ENCODE measurements around the gene B4GALT5.
"Not testable (repeated sequence)": the region's sequence is repeated elsewhere in the genome, so short reads cannot be mapped to it uniquely, and the experiment has no call there.

B4GALT5 gene

DNA sequence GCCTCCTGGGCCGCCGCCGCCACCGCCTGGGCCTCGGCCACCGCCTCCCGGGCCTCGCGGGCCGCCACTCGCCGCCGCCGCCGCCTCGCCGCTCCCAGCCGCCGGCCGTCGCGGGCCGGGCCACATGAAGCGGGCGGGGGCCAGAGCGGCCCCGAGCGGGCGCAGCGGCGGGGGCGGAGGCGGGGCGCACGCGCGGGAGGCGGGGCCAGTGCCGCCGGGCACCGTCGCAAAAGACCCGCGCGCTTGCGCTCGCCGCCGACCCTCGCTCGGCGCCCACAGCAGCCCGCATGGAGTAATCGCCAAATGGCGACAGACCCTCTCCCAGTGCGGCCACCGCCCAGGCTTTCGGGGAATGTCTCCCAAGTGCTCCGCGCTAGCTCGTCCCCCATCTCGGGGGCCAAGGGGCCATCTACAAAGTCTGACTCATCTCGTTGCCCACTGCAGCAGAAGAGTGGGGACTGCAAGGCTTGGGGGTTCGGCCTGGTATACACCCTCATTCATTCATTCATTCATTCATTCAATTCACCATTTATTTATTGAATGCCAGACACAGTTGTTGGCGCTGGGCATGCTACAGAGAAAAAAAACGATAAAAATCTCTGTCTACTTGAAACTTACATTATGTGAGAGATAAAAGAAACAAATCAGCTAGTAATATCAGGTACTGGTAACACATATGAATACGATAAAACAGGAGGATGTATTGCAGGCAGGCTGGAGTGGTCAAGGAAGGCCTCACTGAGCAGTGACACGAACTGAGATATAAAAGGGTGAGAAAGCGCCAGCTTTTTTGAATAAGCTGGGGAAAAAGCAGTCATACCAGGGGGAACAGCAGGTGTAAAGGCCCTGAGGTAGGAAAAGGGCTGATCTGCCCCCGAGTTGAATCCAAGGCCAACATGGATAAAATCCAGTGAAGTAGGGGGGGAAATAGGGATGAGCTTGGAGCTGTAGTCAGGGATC lies at the start of gene B4GALT5:
B4GALT5 (minus strand) TSS at position 126 of the 960 bp plus-strand sequence. CDS start 188 bp downstream, outside the sequence.
- peak; percentile 74 for DNase-seq (ENCODE audit: low spot score)

- no peak for DNase-seq (ENCODE audit: low spot score)
These were observed 49.5 kb upstream of the B4GALT5 start for GRCh38 chr20:49762940-49763766.

DNA sequence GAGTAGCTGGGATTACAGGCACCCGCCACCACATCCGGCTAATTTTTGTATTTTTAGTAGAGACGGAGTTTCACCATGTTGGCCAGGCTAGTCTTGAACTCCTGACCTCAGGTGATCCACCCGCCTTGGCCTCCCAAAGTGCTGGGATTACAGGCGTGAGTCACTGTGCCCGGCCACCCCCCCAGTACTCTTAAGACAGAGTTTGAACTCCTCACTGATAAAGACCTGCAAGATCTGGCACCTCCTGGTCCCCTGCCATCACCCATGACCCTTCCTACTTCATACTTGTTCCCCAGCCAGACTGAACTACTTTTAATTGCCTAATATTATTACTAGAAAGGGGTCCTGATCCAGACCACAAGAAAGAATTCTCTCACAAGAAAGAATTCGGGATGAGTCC lies 48.2 kb upstream of the B4GALT5 start:
- not testable (repeated sequence) for DNase-seq (ENCODE audit: low spot score)

GRCh38 chr20:49759266-49759950 lies 45.7 kb upstream of the B4GALT5 start:
- no peak for DNase-seq (ENCODE audit: low spot score)

- no peak for DNase-seq (ENCODE audit: low spot score)
These were observed 45.1 kb upstream of the B4GALT5 start for GRCh38 chr20:49758781-49759180.

DNA sequence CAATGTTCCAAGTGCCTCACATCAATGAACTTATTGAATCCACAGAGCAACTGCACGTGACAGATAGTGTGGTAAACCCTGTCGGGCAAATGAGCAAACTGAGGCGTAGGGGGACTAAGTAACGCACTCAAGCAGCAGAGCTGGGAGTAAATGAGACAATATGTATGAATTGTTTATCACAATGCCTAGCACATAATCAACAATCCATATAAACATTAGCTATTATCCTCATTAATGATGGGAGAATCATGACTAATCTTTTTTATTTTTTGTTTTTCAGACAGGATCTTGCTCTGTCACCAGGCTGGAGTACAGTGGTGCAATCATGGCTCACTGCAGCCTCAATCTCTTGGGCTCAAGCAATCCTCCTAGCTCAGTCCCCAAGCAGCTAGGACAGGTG lies 43.9 kb upstream of the B4GALT5 start:
- no peak for DNase-seq (ENCODE audit: low spot score)

DNA sequence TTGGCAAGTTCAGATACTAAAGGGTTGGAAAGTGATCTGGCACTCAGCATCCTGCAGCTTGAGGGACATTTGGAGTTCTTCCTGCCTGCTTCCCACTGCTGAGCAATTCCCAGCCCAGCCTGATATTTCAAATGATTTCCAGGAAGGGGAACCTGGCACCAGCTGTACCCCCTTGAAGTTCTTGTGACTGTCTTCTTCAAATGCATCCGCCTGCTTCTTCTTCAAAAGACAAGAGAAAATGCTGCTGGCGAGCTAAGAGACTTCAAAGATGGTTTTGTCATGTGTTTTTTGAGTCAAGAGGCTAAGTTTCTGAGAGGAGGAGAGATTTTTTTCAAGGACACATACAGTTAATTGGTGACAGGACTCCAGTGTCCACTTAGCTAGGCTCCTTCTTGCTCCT lies 42.6 kb upstream of the B4GALT5 start:
- no peak for DNase-seq (ENCODE audit: low spot score)

DNA sequence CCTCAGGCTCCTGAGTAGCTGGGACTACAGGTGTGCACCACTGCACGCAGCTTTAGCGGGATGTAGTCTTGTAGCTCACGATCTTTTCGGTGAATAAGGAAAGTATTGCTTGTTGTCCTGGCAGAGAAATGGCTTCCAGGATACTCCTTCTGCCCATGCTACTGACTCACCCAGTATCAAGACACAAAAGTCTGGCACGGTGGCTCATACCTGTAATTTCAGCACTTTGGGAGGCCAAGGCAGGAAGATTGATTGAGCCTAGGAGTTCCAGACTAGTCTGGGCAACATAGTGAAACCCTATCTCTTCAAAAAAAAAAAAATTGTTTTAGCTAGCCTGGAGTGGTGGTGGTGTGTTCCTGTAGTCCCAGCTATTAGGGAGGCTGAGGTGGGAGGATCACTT lies 40.9 kb upstream of the B4GALT5 start:
- no peak for DNase-seq (ENCODE audit: low spot score)

GRCh38 chr20:49753133-49753532 lies 39.5 kb upstream of the B4GALT5 start:
- no peak for DNase-seq (ENCODE audit: low spot score)

DNA sequence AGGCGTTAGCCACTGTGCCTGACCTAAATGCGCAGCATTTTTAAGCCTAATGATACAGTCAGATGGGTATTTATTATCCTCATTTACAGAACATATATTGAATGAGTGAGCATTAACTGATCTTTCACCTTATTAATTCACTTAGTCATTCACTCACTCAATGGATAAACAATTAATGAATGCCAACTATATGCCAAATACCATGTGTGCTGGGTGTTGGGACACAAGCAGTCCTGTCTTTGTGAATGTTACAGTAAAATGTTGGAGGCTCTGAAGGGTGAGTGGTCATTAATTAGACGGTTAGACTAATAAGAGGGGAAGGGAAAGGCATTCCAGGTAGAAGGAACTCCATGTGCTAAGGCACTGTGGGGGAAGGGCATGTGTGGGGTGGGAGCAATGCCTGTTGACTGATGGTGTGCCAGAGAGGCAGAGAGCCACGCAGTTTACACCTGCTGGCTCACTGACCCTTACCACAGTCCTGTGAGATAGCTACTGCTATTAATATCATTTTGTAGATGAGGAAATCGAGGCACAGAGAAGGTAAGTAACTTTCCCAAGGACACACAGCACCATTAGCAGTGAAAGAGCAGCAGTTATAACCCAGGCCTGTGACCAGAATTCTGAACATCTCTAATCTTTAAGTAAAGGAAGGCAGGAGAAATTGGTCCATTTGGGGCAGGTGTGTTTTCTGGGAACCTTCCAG lies 38.7 kb upstream of the B4GALT5 start:
- no peak for DNase-seq (ENCODE audit: low spot score)

DNA sequence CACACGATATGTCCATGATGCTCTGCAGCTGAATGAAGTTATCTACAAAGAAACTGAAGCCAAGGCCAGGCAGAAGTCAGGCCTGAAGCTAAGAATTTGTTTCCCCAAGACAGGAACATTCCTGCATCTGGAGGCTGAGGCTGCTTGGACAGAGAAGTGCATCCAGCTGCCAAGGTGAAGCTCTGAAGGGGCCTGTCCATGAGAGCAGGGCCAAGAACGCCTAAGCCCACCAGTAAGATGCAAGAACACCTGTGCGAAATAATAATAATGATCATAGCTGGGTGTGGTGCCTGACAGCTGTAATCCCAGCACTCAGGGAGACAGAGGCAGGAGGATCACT lies 37.7 kb upstream of the B4GALT5 start:
- no peak for DNase-seq (ENCODE audit: low spot score)

- no peak for DNase-seq (ENCODE audit: low spot score)
These were observed 37.1 kb upstream of the B4GALT5 start for GRCh38 chr20:49750611-49751396.

DNA sequence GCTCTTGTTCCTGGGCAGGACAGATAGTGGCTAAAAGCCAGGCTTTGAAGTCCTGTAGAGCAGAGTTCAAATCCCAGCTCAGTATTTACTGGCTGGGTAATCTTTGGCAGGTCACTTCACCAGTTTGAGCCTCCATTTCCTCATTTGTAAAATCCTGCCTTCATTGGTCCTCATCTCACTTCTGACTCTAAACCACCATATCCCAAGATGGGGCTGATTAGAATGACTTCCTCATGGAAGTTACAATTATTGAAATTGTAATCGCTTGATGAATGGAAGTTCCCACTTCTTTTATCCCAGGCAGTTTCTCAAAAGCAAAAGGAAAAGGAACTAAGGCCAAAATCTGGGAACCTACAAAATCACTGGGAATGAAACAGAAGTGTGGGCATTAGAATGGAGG lies 35.9 kb upstream of the B4GALT5 start:
- no peak for DNase-seq (ENCODE audit: low spot score)

DNA sequence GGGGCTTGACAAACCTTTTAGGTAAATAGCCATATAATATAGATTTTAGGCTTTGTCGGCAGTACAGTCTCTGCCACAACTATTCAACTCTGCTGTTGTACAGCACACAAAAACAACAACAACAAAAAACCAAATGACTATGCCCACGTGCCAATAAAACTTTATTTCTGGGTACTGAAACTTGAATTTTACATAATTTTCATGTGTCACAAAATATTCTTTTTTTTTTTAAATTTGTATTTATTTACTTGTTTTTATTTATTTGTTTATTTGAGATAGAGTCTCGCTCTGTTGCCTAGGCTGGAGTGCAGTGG lies 34.8 kb upstream of the B4GALT5 start:
- no peak for DNase-seq (ENCODE audit: low spot score)

- peak; percentile 30 for DNase-seq (ENCODE audit: low spot score)
These were observed 34.2 kb upstream of the B4GALT5 start for GRCh38 chr20:49747707-49748524.

- DNase-seq (ENCODE audit: low spot score) = no peak
These were observed 29.3 kb upstream of the B4GALT5 start for GRCh38 chr20:49742948-49743347.

DNA sequence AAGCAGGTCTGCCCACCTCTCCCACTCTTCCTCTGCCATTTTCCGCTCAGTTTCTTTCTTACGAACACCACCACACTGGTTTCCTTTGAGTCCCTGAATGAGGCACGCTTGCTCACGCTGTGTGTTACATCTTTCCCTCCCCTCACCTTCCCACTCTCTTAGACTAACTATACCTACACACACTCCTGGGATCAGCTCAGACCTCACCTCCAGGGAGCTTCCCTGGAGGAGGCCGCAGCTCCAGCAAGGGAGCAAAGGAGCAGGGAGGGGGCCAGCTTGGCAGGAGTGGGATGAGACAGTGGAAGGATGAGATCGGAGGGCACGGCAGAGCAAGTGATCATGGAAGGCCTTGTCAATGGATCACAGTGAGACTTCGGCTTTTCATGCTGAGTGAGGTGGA lies 28.3 kb upstream of the B4GALT5 start:
- DNase-seq (ENCODE audit: low spot score) = no peak

DNA sequence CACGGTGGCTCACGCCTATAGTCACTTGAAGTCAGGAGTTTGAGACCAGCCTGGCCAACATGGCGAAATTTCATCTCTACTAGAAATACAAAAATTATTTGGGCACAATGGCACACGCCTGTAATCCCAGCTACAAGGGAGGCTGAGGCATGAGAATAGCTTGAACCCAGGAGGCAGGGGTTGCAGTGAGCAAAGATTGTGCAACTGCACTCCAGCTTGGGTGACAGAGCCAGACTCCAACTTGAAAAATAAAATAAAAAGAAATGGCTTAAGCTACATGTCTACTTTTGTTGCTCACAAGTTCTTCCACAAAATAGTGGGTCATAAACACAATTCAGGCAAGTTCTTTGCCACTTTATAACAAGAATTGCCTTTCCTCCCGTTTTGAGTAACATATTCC lies 27.1 kb upstream of the B4GALT5 start:
- no peak for DNase-seq (ENCODE audit: low spot score)

- DNase-seq (ENCODE audit: low spot score) = no peak
These were observed 25.4 kb upstream of the B4GALT5 start for GRCh38 chr20:49739042-49739441.

GRCh38 chr20:49737260-49737659 lies 23.6 kb upstream of the B4GALT5 start:
- no peak for DNase-seq (ENCODE audit: low spot score)
